ENCODE results near the gene TP53BP2.

The TP53BP2 gene

DNA sequence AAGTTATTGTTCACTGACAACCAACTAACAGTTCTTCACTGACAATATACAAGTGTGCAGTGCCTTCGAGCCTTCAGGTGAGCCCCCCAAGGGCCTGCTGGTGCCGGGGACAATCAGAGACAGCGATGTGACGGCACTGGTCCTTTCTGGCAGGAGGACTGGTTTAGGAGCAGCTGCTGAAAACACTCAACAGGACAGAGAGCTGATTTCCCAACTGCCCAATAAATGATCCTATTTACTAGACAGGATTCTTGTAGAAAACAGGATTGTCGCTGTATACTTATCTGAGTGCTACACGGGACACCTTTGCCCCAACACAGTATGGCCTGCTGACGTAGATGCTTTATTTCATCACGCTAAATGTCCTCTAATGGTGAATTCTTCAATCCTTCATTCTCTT, 65.4 kb downstream of the TP53BP2 start:
- DNase-seq (ENCODE audit: extremely low spot score), result no peak
- ChIA-PET CTCF (interaction anchor here (0.7 kb wide), 2 partner anchors 9 to 20 kb away, joined by 3 read pairs; no protein-coding TSS in a partner anchor), POLR2A (interaction anchor here (1.0 to 1.6 kb wide), 2 partner anchors 8 to 66 kb away, joined by 4 read pairs; partner anchors contain the start of gene TP53BP2)
- TF ChIP-seq FOXA1 (IDR thresholded peaks at IDR 0.05), result no peak
- TF ChIP-seq LEF1 (IDR thresholded peaks at IDR 0.05; ENCODE audit: borderline replicate concordance), result no peak
- no peak for TF ChIP-seq BHLHE40 (IDR thresholded peaks at IDR 0.05; ENCODE audit: borderline replicate concordance)
- TF ChIP-seq ELF4 (IDR thresholded peaks at IDR 0.05), result no peak
- no peak for TF ChIP-seq L3MBTL2 (conservative IDR thresholded peaks at IDR 0.05)
- TF ChIP-seq SP1 (IDR thresholded peaks at IDR 0.05), result no peak
- no peak for TF ChIP-seq ARNT (IDR thresholded peaks at IDR 0.05)
- TF ChIP-seq HDGF (IDR thresholded peaks at IDR 0.05; ENCODE audit: borderline replicate concordance), result no peak
- no peak for TF ChIP-seq SUZ12 (IDR thresholded peaks at IDR 0.05)
- no peak for TF ChIP-seq NFRKB (IDR thresholded peaks at IDR 0.05)

DNA sequence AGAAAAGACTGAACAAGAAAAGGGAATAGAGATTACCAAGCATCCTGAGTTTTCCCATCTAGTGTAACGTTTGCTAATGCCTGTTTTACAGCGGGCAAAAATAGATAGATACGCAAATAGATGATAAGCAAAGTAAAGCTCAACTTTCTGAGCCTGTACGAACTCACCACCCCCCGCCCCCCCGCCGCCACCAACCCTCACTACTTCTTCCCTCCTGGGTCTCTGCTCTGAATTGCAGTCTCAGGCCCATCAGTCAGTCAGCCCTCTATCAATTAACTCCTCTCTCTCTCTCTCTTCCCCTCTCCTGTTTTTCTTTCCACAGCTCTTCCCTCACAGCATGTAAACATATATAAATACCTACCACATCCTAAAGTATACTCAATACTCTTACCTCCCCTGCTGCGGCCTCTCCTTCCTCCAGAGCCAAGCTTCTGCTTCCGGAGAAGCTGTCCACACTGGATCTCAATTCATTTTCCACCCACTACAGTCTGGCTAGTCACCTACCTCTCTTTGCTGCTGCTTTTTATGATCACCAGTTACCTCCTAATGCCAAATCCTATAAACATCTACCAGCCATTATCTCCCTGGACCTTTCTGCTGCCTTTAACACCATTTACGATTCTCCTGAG, 68.8 kb downstream of the TP53BP2 start:
- ChIA-PET CTCF (no interaction called here), POLR2A (no interaction called here)
- no peak for DNase-seq (ENCODE audit: extremely low spot score)
- TF ChIP-seq SP1 (IDR thresholded peaks at IDR 0.05) (no peak), SUZ12 (IDR thresholded peaks at IDR 0.05) (no peak), L3MBTL2 (conservative IDR thresholded peaks at IDR 0.05) (no peak), NFRKB (IDR thresholded peaks at IDR 0.05) (no peak), BHLHE40 (IDR thresholded peaks at IDR 0.05; ENCODE audit: borderline replicate concordance) (no peak), FOXK2 (IDR thresholded peaks at IDR 0.05) (no peak), LEF1 (IDR thresholded peaks at IDR 0.05; ENCODE audit: borderline replicate concordance) (no peak), HDGF (IDR thresholded peaks at IDR 0.05; ENCODE audit: borderline replicate concordance) (no peak), FOXM1 (IDR thresholded peaks at IDR 0.05; ENCODE audit: borderline replicate concordance) (no peak), CTBP1 (IDR thresholded peaks at IDR 0.05; ENCODE audit: borderline replicate concordance) (no peak), ZNF384 (IDR thresholded peaks at IDR 0.05) (no peak), TARDBP (IDR thresholded peaks at IDR 0.05) (no peak)
- TF ChIP-seq, protein P1, sequence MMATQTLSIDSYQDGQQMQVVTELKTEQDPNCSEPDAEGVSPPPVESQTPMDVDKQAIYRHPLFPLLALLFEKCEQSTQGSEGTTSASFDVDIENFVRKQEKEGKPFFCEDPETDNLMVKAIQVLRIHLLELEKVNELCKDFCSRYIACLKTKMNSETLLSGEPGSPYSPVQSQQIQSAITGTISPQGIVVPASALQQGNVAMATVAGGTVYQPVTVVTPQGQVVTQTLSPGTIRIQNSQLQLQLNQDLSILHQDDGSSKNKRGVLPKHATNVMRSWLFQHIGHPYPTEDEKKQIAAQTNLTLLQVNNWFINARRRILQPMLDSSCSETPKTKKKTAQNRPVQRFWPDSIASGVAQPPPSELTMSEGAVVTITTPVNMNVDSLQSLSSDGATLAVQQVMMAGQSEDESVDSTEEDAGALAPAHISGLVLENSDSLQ (IDR thresholded peaks at IDR 0.05), result no peak

DNA sequence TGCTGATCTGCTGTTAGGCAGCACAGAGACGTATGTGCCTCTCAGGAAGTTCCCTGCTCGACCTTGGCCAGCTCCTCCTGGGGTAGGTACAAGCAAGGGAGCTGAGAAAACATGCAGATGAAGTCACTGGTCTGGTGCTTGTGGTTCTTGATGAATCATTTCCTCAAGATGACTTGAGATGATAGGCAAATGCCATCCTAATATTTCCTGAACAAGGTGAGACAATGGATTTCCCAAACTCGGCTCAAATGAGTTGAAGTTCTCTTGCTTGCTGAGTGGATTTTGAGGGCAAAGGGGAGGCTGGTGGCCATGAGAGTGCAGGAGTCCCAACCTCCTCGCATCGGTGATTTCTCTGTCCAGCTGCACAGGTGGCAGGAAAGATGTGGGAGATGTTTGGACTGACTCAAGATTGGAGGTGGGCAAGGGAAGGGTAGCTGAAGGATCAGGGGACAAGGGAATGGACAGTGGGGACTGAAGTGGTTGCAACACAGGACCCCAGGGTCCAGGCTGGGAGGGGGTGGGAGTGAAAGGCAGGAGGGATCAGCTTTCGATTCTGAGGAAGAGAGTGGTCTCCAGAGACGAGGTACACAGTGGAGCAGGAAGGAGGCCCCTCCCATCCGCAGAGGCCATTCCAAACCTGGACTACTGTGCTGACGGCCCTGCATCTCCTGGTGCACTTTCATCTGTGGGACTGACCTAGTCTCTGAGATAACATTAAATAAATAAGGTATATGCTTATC, 69.5 kb downstream of the TP53BP2 start:
- no peak for DNase-seq (ENCODE audit: extremely low spot score)
- TF ChIP-seq CTBP1 (IDR thresholded peaks at IDR 0.05; ENCODE audit: borderline replicate concordance) (no peak), ARNT (IDR thresholded peaks at IDR 0.05) (no peak), FOXA1 (IDR thresholded peaks at IDR 0.05) (no peak), HDGF (IDR thresholded peaks at IDR 0.05; ENCODE audit: borderline replicate concordance) (no peak), SP1 (IDR thresholded peaks at IDR 0.05) (no peak)
- TF ChIP-seq, protein P1 (IDR thresholded peaks at IDR 0.05), result no peak
- ChIA-PET CTCF (no interaction called here), POLR2A (interaction anchor here (0.9 to 1.2 kb wide), 2 partner anchors 8 to 9 kb away, joined by 3 read pairs; no protein-coding TSS in a partner anchor)

DNA sequence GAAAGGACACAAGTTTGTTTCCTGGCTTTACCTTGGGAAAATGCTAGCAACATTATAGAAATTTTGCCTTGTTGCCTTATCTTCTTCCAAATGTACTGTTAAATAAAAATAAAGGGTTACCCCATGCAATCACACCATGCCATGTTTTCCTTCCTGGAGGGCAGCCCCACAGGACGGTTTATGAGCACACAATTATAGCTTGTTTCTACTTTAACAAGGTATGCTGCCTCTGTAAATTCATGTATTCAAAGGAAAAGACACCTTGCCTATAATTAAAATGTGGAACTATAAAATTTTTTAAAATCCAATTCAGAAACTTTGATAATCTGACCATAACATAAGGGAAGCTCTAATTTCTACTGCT, 70.1 kb downstream of the TP53BP2 start:
- TF ChIP-seq ARNT (IDR thresholded peaks at IDR 0.05) (no peak), HDGF (IDR thresholded peaks at IDR 0.05; ENCODE audit: borderline replicate concordance) (no peak), FOXM1 (IDR thresholded peaks at IDR 0.05; ENCODE audit: borderline replicate concordance) (no peak), TARDBP (IDR thresholded peaks at IDR 0.05) (no peak), FOXK2 (IDR thresholded peaks at IDR 0.05) (no peak), ZNF384 (IDR thresholded peaks at IDR 0.05) (no peak), LEF1 (IDR thresholded peaks at IDR 0.05; ENCODE audit: borderline replicate concordance) (no peak), SUZ12 (IDR thresholded peaks at IDR 0.05) (no peak), ELF4 (IDR thresholded peaks at IDR 0.05) (no peak), L3MBTL2 (conservative IDR thresholded peaks at IDR 0.05) (no peak), FOXA1 (IDR thresholded peaks at IDR 0.05) (no peak)
- TF ChIP-seq, protein P1 (IDR thresholded peaks at IDR 0.05), result no peak
- no peak for DNase-seq (ENCODE audit: extremely low spot score)
- POLR2A ChIA-PET, result interaction anchor here (0.9 to 1.2 kb wide), 2 partner anchors 8 to 9 kb away, joined by 3 read pairs; no protein-coding TSS in a partner anchor
- CTCF ChIA-PET, result no interaction called here

DNA sequence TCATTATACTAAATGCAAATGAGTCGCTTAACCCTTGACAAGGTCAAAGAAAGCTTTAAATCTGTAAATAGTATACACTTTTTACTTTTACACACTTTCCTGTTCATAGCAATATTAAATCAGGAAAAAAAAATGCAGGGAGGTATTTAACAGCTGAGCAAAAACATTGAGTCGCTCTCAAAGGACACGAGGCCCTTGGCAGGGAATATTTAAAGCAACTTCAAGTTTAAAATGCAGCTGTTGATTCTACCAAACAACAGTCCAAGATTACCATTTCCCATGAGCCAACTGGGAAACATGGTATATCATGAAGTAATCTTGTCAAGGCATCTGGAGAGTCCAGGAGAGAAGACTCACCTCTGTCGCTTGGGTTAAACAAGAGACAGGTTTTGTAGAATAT, 70.7 kb downstream of the TP53BP2 start:
- POLR2A ChIA-PET, result interaction anchor here (1.2 kb wide), 1 partner anchor 9 kb away, joined by 3 read pairs; no protein-coding TSS in a partner anchor
- CTCF ChIA-PET, result interaction anchor here (0.9 kb wide), 1 partner anchor 218 kb away, joined by 3 read pairs; no protein-coding TSS in a partner anchor
- no peak for DNase-seq (ENCODE audit: extremely low spot score)
- no peak for TF ChIP-seq FOXA1 (IDR thresholded peaks at IDR 0.05)
- no peak for TF ChIP-seq SUZ12 (IDR thresholded peaks at IDR 0.05)
- TF ChIP-seq ZNF384 (IDR thresholded peaks at IDR 0.05), result no peak

DNA sequence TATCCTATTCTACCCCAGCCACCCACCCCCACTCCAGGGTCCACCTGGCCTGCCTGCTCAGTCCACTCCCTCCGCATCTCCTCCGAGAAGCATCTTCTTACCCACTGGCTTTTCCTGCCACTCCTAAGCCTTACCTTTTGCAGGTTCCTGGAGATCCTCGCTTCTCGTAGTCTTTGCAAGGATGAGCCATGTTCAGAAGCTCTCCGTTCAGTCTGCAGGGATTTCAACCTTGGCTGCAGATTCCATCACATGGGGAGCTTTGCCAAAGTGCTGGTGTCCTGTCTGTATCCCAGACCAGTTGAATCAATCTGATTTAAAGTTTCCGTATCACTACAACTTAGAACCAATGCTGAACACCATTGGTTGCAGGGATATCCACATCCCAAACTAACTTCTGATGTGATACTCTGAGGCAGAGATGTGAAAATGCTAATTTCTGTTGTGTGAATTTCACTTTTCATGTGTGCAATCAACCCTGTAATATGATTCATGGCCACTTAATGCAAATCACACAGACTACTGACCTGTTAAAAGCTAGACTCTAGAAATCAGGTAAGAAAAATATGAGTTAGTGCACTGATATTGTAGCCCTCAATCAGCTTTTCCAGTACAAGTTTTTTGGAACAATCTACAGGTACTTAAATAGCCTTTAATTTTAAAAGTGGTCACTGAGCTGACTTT, 71.5 kb downstream of the TP53BP2 start:
- DNase-seq (ENCODE audit: extremely low spot score), result no peak
- ChIA-PET POLR2A (no interaction called here), CTCF (interaction anchor here (0.6 to 0.9 kb wide), 2 partner anchors 78 to 218 kb away, joined by 3 read pairs; no protein-coding TSS in a partner anchor)
- TF ChIP-seq FOXA1 (IDR thresholded peaks at IDR 0.05) (no peak), LEF1 (IDR thresholded peaks at IDR 0.05; ENCODE audit: borderline replicate concordance) (no peak), SP1 (IDR thresholded peaks at IDR 0.05) (no peak)

All from HEK293T (cell line).